ENCODE data around the gene STAT3. TPM values are rescaled to one million over a fixed set of nuclear protein-coding genes. Genes with fewer than 3 reads are reported as not detected.

STAT3 gene
- total and polyA plus RNA-seq, 9 of the 15 experiments (the other 6 are each of a cell fraction or from before 2014, with no cell fraction given), result 90.0 to 179 (median 114) TPM

GRCh38 chr17:42312285-42313130, 75.7 kb downstream of the STAT3 start (continued):
- TF ChIP-seq MIER1 (IDR thresholded peaks at IDR 0.05; ENCODE audit: low read depth) (no peak), ZNF511 (CRISPR knock-in tag; IDR thresholded peaks at IDR 0.05) (no peak), CCNT2 (IDR thresholded peaks at IDR 0.05; ENCODE audit: borderline replicate concordance, extremely low read depth, insufficient read length, low read depth, low read length) (peak; percentile 90), E2F5 (CRISPR knock-in tag; IDR thresholded peaks at IDR 0.05) (no peak), ZNF384 (IDR thresholded peaks at IDR 0.05; ENCODE audit: low read depth, low read length) (0 out of 2 replicates have a peak, but pooled peaks have one; percentile 5), ZNF165 (CRISPR knock-in tag; IDR thresholded peaks at IDR 0.05; ENCODE audit: borderline replicate concordance) (no peak), ZFP36 (IDR thresholded peaks at IDR 0.05; ENCODE audit: low read depth, low read length, partially characterized antibody) (no peak), ARID3A (IDR thresholded peaks at IDR 0.05; ENCODE audit: borderline replicate concordance, low read depth, low read length) (no peak), ZNF175 (CRISPR knock-in tag; IDR thresholded peaks at IDR 0.05; ENCODE audit: low read depth) (peak; percentile 62), SNAPC5 (CRISPR knock-in tag; IDR thresholded peaks at IDR 0.05) (no peak), AFF4 (CRISPR knock-in tag; IDR thresholded peaks at IDR 0.05) (0 out of 2 replicates have a peak, but pooled peaks have one; percentile 70), NUFIP1 (IDR thresholded peaks at IDR 0.05; ENCODE audit: partially characterized antibody) (no peak), PHB (CRISPR knock-in tag; IDR thresholded peaks at IDR 0.05) (no peak), ELF4 (CRISPR knock-in tag; IDR thresholded peaks at IDR 0.05) (peak; percentile 75; the same call in 1 of the 2 replicates), MTA2 (IDR thresholded peaks at IDR 0.05; ENCODE audit: low read depth) (peak; percentile 79), GTF2F1 (IDR thresholded peaks at IDR 0.05; ENCODE audit: low read depth, low read length) (peak; percentile 19; the same call in 1 of the 2 replicates), KAT2B (IDR thresholded peaks at IDR 0.05; ENCODE audit: low read depth, low read length) (no peak), HMG20B (CRISPR knock-in tag; IDR thresholded peaks at IDR 0.05) (no peak)
